ENCODE data around the gene NR5A1. TPM values are rescaled to one million over a fixed set of nuclear protein-coding genes. Genes with fewer than 3 reads are reported as not detected.

The NR5A1 gene
- total and polyA plus RNA-seq, 2 of the 13 experiments (the other 11 are each of a cell fraction or from before 2014, with no cell fraction given), result 28.9 to 44.7 TPM

DNA sequence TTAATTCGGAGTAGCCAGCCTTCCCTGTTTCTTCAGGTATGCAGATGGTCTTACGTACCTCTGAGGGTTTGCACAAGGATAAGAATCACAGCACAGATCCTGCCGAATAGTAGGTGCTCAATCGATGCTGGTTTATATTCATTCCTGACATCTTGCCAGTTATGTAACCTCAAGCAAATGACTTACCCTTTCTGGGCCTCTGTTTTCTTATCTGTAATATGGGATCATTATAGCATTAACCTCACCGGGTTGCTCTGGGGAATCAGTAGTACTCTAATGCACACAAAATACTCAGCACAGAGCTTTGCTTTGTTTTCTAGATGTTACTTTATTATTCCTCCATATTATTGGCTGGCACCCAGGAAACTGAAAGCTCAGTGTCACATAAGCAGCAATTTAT, 7.7 kb upstream of the NR5A1 start:
- ChIA-PET POLR2A (no interaction called here), CTCF (ENCODE audit: low intra/inter-chr PET ratio, low total read pairs) (no interaction called here)
- no peak for DNase-seq (ENCODE audit: low spot score)
- Histone ChIP-seq H3K9me3 (ENCODE audit: low read length) (no peaks in the 10 kb centered on the region), H3K36me3 (replicated peaks in 1 of 2; ENCODE audit: control insufficient read depth in 1 of 2, insufficient read depth in 2 of 2, low read length in 2 of 2) (no peaks in the 10 kb centered on the region), H2AFZ (ENCODE audit: low read length) (no peak overlapping the region), H3K27me3 (ENCODE audit: control insufficient read depth in 1 of 2, insufficient read depth in 2 of 2, low read length in 2 of 2) (no peaks in the 10 kb centered on the region), H3K79me2 (ENCODE audit: insufficient read depth, low read length) (no peaks in the 10 kb centered on the region), H4K20me1 (ENCODE audit: insufficient read depth, low read length) (no peaks in the 10 kb centered on the region), H3K27ac (ENCODE audit: extremely low read length, insufficient read depth, low read length) (peak overlapping the region; percentile 18), H3K4me2 (ENCODE audit: low read depth, low read length) (no peak overlapping the region), H3K9ac (ENCODE audit: insufficient read depth, low read depth, low read length) (no peak overlapping the region), H3K4me3 (replicated peaks in 1 of 3; ENCODE audit: insufficient read depth in 1 of 3, low read depth in 2 of 3, low read length in 3 of 3) (no peak overlapping the region), H3K4me1 (ENCODE audit: insufficient read depth, low read length) (peaks cover 60% of the 10 kb centered on the region)
- BruUV-seq (replicated peaks), result no TSS peak
- in situ Hi-C loops (cut with HindIII; ENCODE audit: extremely low pct_ligation_motif_present, low pct_unique_long_range_greater_than_20kb) (no loop called here), intact Hi-C loops (cut with micrococcal nuclease; ENCODE audit: unreplicated experiment) (no loop called here)
- no peak for FAIRE-seq
- WGBS (ENCODE audit: low lambda C conversion rate), result 85% methylated on average over 5 of the region's 5 CpGs
- ATAC-seq, result no peak
- TF ChIP-seq, protein P1, sequence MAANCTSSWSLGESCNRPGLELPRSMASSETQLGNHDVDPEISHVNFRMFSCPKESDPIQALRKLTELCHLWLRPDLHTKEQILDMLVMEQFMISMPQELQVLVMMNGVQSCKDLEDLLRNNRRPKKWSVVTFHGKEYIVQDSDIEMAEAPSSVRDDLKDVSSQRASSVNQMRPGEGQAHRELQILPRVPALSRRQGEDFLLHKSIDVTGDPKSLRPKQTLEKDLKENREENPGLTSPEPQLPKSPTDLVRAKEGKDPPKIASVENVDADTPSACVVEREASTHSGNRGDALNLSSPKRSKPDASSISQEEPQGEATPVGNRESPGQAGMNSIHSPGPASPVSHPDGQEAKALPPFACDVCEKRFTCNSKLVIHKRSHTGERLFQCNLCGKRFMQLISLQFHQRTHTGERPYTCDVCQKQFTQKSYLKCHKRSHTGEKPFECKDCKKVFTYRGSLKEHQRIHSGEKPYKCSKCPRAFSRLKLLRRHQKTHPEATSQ (CRISPR knock-in tag; IDR thresholded peaks at IDR 0.05; ENCODE audit: borderline replicate concordance), result no peak
- TF ChIP-seq TRAFD1 (CRISPR knock-in tag; IDR thresholded peaks at IDR 0.05; ENCODE audit: borderline replicate concordance), result no peak
- TF ChIP-seq ZNF629 (CRISPR knock-in tag; conservative IDR thresholded peaks at IDR 0.05), result peak; percentile 84
- TF ChIP-seq, protein P2, sequence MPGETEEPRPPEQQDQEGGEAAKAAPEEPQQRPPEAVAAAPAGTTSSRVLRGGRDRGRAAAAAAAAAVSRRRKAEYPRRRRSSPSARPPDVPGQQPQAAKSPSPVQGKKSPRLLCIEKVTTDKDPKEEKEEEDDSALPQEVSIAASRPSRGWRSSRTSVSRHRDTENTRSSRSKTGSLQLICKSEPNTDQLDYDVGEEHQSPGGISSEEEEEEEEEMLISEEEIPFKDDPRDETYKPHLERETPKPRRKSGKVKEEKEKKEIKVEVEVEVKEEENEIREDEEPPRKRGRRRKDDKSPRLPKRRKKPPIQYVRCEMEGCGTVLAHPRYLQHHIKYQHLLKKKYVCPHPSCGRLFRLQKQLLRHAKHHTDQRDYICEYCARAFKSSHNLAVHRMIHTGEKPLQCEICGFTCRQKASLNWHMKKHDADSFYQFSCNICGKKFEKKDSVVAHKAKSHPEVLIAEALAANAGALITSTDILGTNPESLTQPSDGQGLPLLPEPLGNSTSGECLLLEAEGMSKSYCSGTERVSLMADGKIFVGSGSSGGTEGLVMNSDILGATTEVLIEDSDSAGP (CRISPR knock-in tag; IDR thresholded peaks at IDR 0.05; ENCODE audit: borderline replicate concordance), result no peak
- no peak for TF ChIP-seq SNAI1 (CRISPR knock-in tag; IDR thresholded peaks at IDR 0.05; ENCODE audit: borderline replicate concordance)
- no peak for TF ChIP-seq ETV6 (CRISPR knock-in tag; conservative IDR thresholded peaks at IDR 0.05)
- no peak for TF ChIP-seq KLF9 (CRISPR knock-in tag; IDR thresholded peaks at IDR 0.05; ENCODE audit: low read depth)
- TF ChIP-seq ZNF230 (CRISPR knock-in tag; IDR thresholded peaks at IDR 0.05), result no peak
